Thyroid gland (tissue), 4 donors: Measurements from ENCODE around the gene NPFF. TPM values are rescaled to one million over a fixed set of nuclear protein-coding genes. Genes with fewer than 3 reads are reported as not detected.
A peak's percentile ranks its signal among the peaks of the same experiment; 100 is the strongest.

Source experiments
- DNase-seq, 2 donors: peaks; one replicate each; pipeline ENCODE4 v3.0.0-alpha.2; 2019
- H3K27ac ChIP-seq, 3 donors: fragments of 200-600 bp; sonication (generic); 1 replicate in 2 of 3; 2 replicates in 1 of 3; pipeline ENCODE4 v1.5.1; 2016 to 2019; ENCODE audit warnings: mild to moderate bottlenecking in 1 of 3, moderate library complexity in 1 of 3
- H3K27me3 ChIP-seq: fragments of 200-600 bp; sonication (generic); one replicate; pipeline ENCODE4 v1.5.1; 2019
- H3K36me3 ChIP-seq, 2 donors: fragments of 200-600 bp; sonication (generic); one replicate each; pipeline ENCODE4 v1.5.1; 2016 to 2019
- H3K4me1 ChIP-seq, 2 donors: fragments of 200-600 bp; sonication (generic); one replicate each; pipeline ENCODE4 v1.5.1; 2017 to 2019
- H3K4me3 ChIP-seq, 3 donors: fragments of 200-600 bp; sonication (generic); replicated peaks in 1 of 3; 1 replicate in 2 of 3; 2 replicates in 1 of 3; pipeline ENCODE4 v1.5.1; 2016; ENCODE audit warnings: mild to moderate bottlenecking in 1 of 3
- H3K9me3 ChIP-seq: fragments of 200-600 bp; sonication (generic); one replicate; pipeline ENCODE4 v1.5.1; 2017
- CTCF ChIP-seq, 6 experiments: fragments of 200-600 bp in 3 of 6; fragments of 450-650 bp in 3 of 6; sonication (generic) in 3 of 6; IDR thresholded peaks; one replicate each; pipeline ENCODE4 v1.5.1; 2016 to 2019; ENCODE audit warnings: antibody characterized with exemption in 6 of 6, mild to moderate bottlenecking in 2 of 6, inconsistent platforms in 1 of 6, moderate library complexity in 1 of 6
- POLR2A ChIP-seq, 2 donors: fragments of 450-650 bp; IDR thresholded peaks; one replicate each; pipeline ENCODE4 v1.6.1; 2017; ENCODE audit warnings: antibody characterized with exemption in 2 of 2, mild to moderate bottlenecking in 2 of 2, moderate library complexity in 1 of 2
- WGBS, 2 donors: methylation state at CpG; one replicate each; pipeline ENCODE4 v1.1.5; 2017; 5-methylcytosine and 5-hydroxymethylcytosine counted together
- intact Hi-C: fragments of 100-400 bp; cut with DNase I; formaldehyde crosslinking; loops from one replicate; pipeline ENCODE4 v1.15.1; 2023
- total RNA-seq, 4 donors: library from RNA; depleted of rRNA; stranded (reverse); fragments of >200 nt; gene quantifications; one replicate each; pipeline ENCODE4 v1.2.3, GENCODE V29; 2016

Gene NPFF
- total RNA-seq, 4 donors from 2014 or later, result not detected

DNA sequence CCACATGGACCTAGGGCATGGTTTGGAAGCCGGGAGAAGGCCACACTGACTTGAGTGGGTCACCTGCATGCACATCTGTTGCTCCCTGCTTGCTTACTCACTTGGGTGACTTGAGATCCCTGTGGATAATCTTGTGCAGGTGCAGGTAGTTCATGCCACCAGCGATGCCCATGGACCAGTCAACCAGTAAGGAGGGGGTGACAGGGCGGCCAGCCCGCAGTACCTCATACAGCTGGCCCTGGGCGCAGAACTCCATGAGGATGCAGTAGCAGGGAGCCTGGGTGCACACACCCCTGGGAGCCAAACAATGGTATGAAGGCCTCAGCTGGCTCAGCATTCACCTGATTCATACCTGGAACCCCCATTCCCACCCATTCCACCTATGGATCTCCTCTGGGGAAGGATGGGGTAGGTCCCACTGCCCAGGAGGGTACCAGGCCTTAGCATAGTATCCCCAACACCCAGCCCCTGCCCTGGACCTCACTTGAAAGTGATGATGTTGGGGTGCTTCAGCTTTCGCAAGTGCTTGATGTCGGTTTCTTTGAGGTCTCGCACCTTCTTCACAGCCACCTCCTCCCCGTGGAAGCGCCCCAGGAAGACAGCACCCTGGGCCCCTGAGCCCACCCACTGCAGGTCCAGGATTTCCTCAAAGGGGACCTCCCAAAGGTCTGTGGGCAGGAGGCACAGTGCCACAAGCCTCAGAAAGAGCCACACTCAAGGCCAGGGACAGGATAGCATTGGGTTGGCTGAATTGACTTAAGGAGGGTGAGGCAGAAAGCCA is 21.1 kb downstream of the NPFF start:
- TF ChIP-seq CTCF (IDR thresholded peaks at IDR 0.05) (no peak), POLR2A (IDR thresholded peaks at IDR 0.05) (no peak)
- WGBS, 2 donors, result 91 to 93% methylated on average over 8 to 10 of the region's 10 CpGs
- no peak for DNase-seq

DNA sequence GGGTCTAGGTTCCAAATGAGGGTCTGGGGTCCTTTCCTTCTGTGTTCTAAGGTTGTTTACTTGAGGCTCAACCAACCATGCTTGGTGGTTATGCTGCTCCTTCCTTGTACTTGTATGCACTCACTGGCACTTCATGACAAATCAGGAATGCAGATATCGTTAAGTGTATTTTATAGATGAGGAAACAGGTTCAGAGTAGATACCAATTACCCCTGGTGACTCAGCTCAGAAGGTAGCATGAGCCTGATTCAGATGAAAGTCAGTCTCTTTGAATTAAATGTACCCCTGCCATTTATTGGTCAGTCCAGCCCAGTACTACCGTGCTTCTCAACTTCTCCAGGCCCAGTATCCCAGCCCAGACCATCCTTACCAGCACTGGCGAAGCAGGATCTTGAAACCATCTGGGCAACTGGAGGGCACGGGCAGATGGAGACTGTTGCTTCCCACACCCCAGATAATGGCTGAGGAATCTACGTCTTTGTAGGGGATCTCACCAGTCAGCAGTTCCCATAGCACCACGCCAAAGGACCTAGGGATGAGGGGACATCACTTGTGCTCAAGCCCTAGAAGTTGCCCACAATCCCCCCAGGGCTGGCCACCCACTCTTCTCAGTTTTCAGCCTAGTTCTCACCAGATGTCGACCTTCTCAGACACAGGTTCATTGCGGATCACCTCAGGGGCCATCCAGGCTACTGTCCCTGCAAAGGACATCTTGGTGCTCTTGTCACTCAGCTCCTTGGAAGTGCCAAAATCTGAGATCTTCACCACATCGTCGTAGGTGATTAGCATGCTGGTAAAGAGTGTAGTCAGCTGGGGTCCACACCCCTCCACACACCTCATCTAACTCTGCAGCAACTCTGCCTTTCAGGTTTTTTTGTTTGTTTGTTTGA is 22.4 kb downstream of the NPFF start:
- no peaks in the 10 kb centered on the region for H3K27me3 ChIP-seq
- peaks cover 0 to 2% of the 10 kb centered on the region in 2 donors for H3K4me1 ChIP-seq
- H3K27ac ChIP-seq, result no peak overlapping the region
- no peak for TF ChIP-seq POLR2A (IDR thresholded peaks at IDR 0.05)
- no peak for TF ChIP-seq CTCF (IDR thresholded peaks at IDR 0.05)
- WGBS, 2 donors, result 87% methylated on average over 10 of the region's 10 CpGs
- intact Hi-C loops, result no loop called here
- peaks cover 38 to 40% of the 10 kb centered on the region in 2 donors for H3K36me3 ChIP-seq
- H3K9me3 ChIP-seq, result no peaks in the 10 kb centered on the region
- H3K4me3 ChIP-seq, result no peak overlapping the region
- DNase-seq, result no peak

More for the DNA sequence above, 21.1 kb downstream of the NPFF start:
- intact Hi-C loops, result no loop called here
- Histone ChIP-seq H3K4me3 (no peak overlapping the region), H3K27ac (no peak overlapping the region), H3K36me3 (peaks cover 26 to 28% of the 10 kb centered on the region in 2 donors), H3K27me3 (no peaks in the 10 kb centered on the region), H3K9me3 (no peaks in the 10 kb centered on the region), H3K4me1 (peaks cover 0 to 2% of the 10 kb centered on the region in 2 donors)

DNA sequence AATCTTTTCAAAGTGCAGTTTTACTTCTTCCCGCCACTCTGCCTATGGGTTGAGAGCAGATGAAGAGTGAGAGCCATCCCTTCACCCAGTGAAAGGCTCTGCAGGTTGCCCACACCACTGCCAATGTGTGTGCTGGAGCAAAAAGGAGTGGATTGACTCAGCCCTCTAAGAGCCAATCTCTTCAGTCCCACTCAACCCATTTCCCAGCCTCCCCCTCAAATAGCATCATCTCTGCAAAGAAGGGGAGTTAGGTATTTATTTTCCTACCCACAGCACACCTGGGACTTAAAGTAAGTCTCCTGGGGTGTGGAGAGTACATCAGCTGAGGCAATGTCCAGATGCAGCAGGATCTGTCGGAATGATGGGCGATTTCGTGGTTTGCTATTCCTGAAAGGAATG is 23.3 kb downstream of the NPFF start:
- DNase-seq, result peak in 1 of 2 donors; percentile 16
- Histone ChIP-seq H3K36me3 (peaks cover 48 to 49% of the 10 kb centered on the region in 2 donors), H3K27me3 (no peaks in the 10 kb centered on the region), H3K9me3 (no peaks in the 10 kb centered on the region), H3K4me3 (no peak overlapping the region), H3K4me1 (peaks cover 0 to 2% of the 10 kb centered on the region in 2 donors), H3K27ac (no peak overlapping the region)
- 90 to 93% methylated on average over 4 of the region's 4 CpGs for WGBS, 2 donors
- intact Hi-C loops, result no loop called here
- no peak for TF ChIP-seq CTCF (IDR thresholded peaks at IDR 0.05)
- no peak for TF ChIP-seq POLR2A (IDR thresholded peaks at IDR 0.05)

DNA sequence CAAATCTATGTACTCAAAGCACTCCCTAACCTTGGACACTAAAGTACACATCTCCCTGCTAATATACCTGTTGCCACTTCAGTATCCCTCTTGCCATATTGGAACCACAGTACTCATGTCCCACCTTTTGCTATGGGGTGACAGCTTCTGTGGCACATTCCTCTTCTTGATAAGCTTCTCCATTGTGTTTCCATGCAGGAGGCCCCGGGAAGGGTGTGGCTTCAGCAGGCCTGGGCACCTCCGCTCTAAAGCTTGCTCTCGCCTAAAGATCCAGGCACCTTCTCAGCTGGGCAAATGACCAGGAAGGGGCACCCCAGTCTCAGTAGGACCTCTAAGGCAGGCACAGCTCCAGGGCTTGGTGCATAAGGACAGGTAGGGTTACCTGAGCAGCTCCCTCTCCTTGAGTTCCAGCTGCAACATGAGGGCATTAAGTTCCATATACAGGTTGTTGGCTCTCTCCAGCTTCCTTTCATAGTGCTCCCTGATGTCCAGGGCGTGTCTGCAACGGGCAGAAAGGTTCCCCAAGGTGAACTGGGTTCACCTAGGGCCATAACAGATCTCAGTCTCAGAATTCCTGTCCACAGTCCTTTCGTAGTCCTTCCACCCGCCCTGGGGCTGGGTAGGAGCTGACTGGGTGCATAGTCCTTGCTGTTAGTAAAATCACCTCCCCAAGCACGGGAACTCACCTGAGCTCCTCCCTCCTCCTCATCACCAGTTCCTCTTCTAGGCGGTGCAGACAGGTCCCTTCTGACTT is 23.9 kb downstream of the NPFF start:
- Histone ChIP-seq H3K36me3 (peaks cover 51 to 54% of the 10 kb centered on the region in 2 donors), H3K27ac (peak overlapping the region in 1 of 3 donors; percentile 2)
- 81 to 83% methylated on average over 9 of the region's 9 CpGs for WGBS, 2 donors

More for the DNA sequence above, 23.9 kb downstream of the NPFF start:
- Histone ChIP-seq H3K4me1 (peaks cover 0 to 2% of the 10 kb centered on the region in 2 donors), H3K9me3 (no peaks in the 10 kb centered on the region), H3K4me3 (no peak overlapping the region), H3K27me3 (no peaks in the 10 kb centered on the region)
- no peak for DNase-seq
- TF ChIP-seq CTCF (IDR thresholded peaks at IDR 0.05) (no peak), POLR2A (IDR thresholded peaks at IDR 0.05) (no peak)
- intact Hi-C loops, result no loop called here
